ENCODE results near the gene ZNF765.
"Not testable (repeated sequence)": the region's sequence is repeated elsewhere in the genome, so short reads cannot be mapped to it uniquely, and the experiment has no call there.

Gene ZNF765

DNA sequence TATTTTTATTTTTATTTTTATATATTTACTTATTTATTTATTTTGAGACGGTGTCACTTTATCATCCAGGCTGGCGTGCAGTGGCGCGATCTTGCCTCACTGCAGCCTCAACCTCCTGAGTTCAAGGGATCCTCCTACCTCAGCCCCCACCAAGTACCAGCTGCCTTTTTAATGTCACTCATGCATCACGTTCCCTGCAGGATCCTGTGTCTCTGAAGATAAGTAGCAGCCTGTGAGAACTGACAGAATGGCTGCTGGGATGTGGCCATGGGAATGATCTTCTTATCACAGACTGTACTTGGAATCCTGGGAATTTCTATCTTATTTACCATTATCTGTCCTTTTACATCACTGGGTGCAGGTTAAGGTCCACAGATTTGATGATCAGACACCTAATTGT, 27.6 kb downstream of the ZNF765 start:
- no peak for FAIRE-seq

DNA sequence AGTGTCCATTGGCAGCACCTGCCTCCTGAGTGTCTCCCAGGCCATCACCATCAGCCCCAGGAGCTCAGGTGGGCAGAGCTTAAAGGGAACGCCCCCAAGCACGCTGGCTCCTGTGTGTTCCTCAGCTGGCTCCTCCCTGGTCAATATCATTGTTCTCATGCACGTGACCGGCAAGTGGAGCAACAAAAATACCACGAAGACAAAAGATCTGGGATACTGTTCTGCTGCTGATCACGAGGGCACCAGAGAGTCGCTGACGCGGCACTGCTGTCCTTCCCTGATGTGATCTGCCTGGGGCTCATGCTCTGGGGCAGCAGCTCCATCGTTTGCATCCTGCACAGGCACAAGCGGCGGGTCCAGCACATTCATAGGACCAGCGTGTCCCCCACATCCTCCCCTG, 28.1 kb downstream of the ZNF765 start:
- FAIRE-seq: not testable (repeated sequence)

DNA sequence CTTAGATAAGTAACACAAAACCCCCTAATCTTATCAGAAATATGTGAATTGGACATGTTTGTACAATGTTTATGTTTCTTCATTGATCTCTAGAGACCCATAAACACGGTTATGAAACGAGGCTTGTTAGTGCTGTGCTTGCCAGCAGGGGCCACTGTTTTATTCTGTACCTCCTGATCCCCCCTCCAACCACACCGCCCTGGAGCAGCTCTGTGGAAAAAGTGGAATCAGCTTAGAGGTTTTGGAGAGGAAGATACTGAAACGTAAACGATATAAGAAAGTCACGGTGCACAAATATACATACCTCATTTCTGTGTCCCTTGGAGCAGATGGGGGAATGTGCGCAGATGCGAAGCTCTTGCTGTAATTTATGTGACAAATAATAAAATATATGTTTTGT, 28.7 kb downstream of the ZNF765 start:
- FAIRE-seq: not testable (repeated sequence)

DNA sequence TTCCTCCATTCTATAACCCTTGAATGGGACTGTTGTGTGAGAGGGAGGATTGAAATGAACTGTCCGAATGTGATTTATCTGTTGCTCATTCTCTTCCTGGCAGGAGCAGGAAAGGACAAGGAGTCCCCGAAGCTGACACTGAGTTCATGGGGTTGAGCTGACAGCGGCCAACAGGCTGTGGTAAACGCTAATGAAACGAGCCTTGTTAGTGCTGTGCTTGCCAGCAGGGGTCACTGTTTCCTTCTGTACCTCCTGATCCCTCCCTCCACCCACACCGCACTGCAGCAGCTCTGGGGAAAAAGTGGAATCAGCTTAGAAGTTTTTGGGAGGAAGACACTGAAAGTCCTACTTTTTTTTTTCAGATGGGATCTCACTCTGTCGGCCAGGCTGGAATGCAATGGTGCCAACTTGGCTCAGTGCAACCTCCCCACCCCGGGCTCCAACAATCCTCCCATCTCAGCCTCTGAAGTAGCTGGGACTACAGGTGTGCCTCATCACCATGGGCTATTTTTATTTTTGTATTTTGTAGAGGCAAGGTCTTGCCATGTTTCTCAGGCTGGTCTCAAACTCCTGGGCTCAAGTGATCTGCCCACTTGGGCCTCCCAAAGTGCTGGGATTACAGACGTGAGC, 30.1 kb downstream of the ZNF765 start:
- no peak for FAIRE-seq

DNA sequence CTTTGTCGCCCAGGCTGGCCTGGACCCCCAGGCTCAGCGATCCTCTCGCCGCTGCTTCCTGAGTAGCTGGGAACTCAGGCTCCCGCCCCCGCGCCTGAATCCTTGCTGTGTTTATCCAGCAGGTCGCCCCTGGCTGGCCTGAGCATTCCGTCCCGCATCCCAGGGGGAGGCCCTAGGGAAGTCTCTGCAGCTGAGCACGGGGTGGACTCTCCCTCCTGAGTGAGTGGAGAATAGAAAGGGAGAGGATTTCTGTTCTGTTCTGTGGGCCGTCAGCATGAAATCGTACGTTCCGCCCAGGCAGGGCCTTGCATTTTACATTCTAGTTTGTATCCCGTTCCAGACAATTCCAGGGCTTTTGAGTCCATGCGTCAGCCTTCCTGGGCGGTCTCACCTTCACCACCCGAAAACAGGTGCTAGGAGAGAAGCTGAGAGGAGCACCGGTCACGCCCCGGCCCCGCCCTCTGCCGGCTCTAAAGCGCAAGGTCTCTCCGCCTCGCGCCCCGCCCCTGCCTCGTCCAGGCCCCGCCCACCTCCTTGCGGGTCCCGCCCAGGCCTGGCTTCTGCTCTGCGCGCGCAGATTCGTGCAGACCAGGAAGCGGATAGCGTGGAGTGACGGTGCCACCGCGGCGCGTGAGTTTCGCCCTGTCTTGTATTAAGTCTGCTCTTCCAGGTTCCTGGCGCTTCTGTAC, 36.6 kb downstream of the ZNF765 start, which contains the start of gene ZNF761:
Gene ZNF761 (plus strand): TSS at position 586 of the 689 bp plus-strand sequence. CDS start 15,285 bp downstream, outside the sequence.
- peak; percentile 92 for FAIRE-seq

DNA sequence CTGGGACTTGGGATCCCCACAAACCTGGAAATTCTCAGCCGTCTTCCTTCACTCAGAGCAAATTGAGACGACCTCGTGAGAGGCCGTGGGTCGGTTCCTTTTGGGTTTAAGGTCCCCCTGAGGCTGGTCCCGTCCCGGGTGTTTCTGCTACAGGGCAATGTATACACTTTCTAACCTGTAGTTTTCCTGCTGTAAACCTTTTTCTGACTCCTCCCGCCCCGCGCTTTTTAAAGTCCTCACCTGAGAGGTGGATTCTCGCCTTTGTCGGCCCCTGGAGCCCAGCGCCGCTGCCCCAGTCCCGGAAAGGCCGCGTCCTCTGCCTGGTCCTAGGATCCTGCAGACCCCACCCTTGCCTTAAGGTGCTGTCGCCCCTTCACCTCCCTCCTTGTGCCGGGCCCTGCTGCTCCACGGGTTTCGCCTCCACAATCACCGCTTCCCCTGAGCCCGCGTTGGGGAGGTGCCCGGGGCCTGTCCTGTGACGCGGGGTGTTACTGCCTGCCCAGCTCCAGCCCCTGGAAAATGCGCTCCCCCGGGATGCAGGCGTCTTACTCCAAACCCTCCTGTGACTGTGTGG, 37.2 kb downstream of the ZNF765 start:
- FAIRE-seq: no peak

DNA sequence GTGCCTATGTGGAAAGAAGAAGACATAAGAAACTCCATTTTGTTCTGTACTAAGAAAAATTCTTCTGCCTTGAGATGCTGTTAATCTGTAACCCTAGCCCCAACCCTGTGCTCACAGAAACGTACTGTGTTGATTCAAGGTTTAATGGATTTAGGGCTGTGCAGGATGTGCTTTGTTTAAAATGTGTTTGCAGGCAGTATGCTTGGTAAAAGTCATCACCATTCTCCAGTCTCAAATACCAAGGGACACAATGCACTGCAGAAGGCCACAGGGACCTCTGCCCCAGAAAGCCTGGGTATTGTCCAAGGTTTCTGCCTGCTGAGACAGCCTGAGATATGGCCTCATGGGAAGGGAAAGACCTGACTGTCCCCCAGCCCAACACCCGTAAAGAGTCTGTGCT, 48.9 kb downstream of the ZNF765 start:
- FAIRE-seq: not testable (repeated sequence)

DNA sequence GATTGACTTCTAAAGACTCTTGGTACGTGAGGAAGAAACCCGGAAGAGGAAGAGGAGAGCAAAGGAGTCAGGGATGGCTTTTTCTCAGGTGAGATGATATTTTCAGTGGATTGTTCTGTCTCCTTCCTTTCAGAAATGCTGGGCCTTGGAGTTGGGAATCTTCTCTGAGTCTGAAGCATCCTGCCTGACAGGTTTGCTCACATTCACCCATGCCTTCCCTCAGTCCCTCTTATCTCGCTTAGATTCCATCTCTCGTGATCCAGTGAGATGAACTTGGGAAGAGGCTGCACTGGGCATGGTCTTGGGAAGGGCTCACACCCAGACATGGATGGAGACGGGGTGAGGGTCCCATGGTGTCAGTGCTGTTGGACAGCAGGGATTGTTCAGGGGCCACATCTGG, 52.2 kb downstream of the ZNF765 start:
- not testable (repeated sequence) for FAIRE-seq

DNA sequence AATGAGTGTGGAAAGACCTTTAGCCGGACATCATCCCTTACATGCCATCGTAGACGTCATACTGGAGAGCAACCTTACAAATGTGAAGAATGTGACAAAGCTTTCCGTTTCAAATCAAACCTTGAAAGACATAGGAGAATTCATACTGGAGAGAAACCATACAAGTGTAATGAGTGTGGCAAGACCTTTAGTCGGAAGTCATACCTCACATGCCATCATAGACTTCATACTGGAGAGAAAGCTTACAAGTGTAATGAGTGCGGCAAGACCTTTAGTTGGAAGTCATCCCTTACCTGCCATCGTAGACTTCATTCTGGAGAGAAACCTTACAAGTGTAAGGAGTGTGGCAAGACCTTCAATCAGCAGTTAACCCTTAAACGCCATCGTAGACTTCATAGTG, 60.9 kb downstream of the ZNF765 start:
- no peak for FAIRE-seq

DNA sequence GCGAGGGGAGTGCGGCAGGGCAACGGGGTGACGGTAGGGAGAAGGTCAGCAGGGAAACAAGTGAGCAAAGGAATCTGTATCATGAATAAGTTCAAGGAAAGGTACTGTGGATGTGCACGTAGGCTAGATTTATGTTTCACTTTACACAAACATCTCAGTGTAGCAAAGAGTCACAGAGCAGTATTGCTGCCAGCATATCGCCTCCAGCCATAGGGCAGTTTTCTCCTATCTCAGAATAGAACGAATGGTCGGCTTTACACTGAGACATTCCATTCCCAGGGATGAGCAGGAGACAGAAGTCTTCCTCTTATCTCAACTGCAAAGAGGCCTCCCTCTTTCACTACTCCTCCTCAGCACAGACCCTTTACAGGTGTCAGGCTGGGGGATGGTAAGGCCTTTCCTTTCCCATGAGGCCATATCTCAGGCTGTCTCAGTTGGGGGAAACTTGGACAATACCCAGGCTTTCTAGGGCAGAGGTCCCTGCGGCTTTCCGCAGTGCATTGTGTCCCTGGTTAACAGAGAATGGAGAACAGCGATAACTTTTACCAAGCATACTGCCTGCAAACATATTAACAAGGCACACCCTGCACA, 65.3 kb downstream of the ZNF765 start:
- not testable (repeated sequence) for FAIRE-seq

DNA sequence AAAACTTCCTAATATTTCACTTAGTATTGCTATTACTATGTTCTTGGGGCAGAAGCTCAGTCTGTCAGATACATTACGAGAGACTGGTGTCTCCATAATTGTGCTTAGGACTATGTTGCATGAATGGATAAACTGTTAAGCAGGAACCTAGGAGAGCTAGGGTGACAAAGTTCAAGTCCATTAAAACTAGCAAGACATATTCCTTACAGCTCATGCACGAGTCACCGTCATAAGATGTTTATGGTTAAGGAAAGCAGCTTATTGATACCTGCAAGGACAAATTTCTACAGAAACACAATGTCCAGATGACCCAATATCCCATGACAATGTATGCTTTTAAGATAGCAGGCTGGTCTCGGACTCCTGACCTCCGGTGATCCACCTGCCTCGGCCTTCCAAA, 66.9 kb downstream of the ZNF765 start:
- no peak for FAIRE-seq

DNA sequence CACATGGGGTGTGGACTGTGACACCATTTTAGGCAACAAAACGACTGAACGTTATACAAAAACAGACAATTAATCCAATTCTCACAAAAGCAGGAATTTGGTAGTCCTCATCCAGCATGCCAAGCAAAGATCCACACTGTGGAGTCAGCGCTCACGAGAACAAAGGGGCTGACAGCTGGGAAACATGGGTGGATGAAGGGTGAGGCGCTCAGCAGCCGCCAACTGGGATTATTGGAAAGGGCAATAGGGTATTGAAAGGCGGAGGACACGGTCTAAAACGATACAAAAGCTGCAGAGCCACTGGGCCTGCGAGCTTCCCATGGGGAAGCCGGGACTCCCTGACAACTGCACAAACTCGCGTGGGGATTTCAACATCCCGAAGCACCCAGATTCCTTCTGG, 67.9 kb downstream of the ZNF765 start:
- FAIRE-seq: no peak

DNA sequence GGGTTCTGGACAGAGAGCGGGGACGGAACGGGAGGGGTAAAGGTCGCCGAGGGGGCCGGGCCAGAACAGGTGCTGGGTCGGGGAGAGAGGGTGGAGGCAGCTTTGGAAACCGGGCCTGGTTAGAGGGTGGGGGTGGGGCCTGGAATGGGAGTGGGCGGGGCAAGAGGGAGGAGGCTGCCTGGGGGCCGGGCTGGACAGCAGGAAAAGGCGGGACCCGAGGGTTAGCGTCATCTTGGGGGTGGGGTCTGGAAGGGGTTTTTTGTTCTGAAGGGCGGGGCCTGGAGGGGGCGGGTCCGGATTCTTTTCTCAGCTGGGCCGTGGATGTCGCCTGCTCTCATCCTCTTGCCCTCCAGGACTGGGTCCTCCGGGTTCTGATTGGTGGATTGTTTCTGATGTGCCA, 68.3 kb downstream of the ZNF765 start:
- FAIRE-seq: no peak

DNA sequence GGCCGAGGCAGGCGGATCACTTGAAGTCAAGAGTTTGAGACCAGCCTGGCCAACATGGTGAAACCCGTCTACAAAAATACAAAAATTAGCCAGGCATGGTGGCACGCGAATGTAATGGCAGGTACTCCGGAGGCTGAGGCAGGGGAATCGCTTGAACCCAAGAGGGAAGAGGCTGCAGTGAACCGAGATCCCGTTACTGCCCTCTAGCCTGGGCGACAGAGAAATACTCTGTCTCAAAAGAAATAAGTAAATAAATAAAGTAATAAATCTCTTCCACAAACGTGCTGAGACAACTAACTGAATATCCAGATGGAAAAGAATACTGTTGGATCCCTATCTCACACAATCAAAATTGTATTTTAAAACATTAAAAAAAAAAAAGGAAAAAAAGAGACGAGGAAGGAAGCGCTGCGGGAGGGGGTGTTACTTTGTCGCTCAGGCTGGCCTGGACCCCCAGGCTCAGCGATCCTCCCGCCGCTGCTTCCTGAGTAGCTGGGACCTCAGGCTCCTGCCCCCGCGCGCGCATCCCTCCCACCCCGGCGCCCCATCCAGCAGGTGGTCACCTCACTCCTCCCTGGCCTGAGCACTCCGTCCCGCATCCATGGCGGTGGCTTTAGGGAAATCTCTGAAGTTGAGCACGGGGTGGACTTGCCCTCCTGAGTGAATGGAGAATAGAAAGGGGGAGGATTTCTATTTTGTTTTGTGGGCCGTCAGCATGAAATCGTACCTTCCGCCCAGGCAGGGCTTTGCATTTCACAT, 72.0 kb downstream of the ZNF765 start:
- no peak for FAIRE-seq

DNA sequence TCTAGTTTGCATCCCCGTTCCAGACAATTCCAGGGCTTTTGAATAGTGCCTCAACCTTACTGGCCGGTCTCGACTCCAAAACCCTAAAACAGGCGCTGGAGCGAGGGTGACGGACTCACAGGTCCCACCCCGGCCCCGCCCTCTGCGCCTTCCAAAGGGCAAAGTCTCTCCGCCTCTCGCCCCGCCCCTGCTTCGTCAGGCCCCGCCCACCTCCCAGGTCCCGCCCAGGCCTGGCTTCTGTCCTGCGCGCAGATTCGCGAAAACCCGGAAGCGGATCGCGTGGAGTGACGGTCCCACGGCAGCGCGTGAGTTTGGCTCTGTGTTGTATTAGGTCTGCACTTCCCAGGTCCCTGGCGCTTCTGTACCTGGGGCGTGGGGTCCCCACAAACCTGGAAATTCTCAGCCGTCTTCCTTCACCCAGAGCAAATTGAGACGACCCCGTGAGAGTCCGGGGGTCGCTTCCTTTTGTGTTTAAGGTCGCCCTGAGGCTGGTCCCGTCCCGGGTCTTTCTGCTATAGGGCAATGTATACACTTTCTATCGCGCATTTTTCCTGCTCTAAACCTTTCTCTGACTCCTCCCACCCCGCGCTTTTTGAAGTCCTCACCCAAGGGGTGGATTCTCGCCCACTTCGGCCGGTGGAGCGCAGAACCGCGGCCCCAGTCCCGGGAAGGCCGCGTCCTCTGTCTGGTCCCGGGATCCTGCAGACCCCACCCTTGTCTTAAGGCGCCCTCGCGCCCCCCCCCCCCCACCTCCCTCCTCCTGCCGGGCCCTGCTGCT, 72.7 kb downstream of the ZNF765 start, which contains the start of gene ZNF813:
Gene ZNF813 (plus strand): TSS at position 249 of the 778 bp plus-strand sequence. CDS start 16,090 bp downstream, outside the sequence.
- FAIRE-seq: no peak

DNA sequence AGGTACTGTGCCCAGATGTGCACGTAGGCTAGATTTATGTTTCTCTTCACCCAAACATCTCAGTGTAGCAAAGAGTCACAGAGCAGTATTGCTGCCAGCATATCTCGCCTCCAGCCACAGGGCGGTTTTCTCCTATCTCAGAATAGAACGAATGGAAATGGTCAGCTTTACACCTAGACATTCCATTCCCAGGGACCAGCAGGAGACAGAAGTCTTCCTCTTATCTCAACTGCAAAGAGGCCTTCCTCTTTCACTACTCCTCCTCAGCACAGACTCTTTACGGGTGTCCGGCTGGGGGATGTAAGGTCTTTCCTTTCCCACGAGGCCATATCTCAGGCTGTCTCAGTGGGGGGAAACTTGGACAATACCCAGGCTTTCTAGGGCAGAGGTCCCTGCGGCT, 73.7 kb downstream of the ZNF765 start:
- FAIRE-seq: not testable (repeated sequence)

DNA sequence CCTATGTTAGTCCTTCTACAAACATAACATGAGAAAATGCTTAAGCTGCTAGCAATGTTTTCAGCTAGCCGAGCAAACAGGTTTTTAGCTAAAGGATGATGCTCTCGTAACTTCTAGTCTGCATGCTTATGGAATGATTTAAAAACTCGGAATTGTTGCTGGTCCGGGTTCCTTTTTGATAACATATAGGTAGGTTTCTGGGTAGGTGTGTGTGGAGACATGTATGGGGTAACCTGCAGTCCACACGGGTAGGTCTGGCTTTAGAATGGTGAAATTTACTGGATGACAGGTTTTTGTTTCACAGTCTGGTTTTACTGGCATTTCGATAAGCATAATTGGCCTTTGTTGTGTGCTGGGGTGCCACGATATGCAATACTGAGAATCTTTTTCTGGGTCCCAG, 77.0 kb downstream of the ZNF765 start:
- FAIRE-seq: no peak

DNA sequence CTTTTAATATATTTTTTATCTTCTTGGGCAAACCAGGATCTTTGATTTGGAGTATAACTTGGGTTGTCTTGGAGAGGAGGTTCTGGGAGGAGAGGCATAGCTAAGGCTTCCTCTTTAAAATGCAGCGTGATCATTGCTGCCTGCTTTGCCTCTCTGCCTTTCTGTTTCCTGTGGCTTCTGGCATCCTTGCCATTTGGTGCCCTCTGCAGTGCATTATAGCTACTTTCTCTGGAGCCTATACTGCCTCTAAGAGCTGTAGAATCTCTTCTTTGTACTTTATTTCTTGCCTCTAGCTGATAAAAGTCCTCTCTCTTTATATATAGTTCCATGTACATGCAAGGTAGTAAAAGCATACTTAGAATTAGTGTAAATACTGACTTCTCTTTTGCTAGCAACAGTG, 79.9 kb downstream of the ZNF765 start:
- FAIRE-seq: not testable (repeated sequence)

DNA sequence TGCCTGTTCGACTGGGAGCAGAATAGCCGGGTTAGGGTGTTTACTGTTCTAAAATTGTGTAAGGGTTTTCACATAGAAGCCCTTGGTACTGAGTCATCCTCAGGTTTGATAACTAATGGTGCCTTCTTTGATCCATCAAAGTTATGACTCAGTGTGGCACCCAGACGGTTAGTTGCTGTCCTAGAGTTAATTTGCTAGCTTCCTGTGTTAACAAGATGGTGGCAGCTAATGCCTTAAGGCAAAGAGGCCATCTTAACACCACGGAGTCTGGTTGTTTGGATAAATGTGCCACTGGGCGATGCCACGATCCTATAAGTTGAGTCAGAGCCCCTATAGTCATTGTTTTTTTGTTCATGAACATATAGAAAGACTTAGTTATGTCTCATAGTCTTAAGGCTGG, 80.5 kb downstream of the ZNF765 start:
- not testable (repeated sequence) for FAIRE-seq

Data from G401.6 (cell line).